ENCODE data around the gene NAT14. TPM values are rescaled to one million over a fixed set of nuclear protein-coding genes. Genes with fewer than 3 reads are reported as not detected.
"Not testable (repeated sequence)": the region's sequence is repeated elsewhere in the genome, so short reads cannot be mapped to it uniquely, and the experiment has no call there.

The NAT14 gene
- total and polyA plus RNA-seq, 5 experiments from 2014 or later: 4.1 to 10.4 (median 8.0) TPM

DNA sequence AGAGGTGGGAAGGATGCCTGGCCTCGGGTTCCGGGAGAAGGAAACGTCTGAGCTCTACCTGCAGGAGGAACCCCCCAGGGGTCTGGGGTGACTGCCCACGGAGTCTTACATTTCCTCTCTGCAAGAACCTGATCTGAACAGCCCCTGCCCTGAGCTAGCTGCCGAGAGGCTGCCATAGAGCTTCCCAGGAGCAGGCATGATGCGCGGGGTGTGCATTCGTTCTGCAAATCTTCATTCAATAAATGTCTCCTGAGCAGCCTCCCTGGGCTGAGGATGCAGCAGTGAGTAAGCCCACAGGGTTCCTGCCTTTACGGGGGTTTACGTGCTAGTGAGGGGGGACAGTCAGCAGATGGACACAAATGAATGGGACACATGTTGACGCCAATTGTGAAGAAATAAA is 40.3 kb upstream of the NAT14 start:
- Mint-ChIP-seq H3K36me3 (peaks cover 0 to 7% (median 5%) of the 10 kb centered on the region in 3 donors), H3K4me1 (peaks cover 15 to 28% (median 22%) of the 10 kb centered on the region in 4 donors), H3K4me3 (no peak overlapping the region), H3K27ac (peak overlapping the region in 1 of 10 donors; percentile 9), H3K9me3 (peaks cover 0 to 3% (median 0%) of the 10 kb centered on the region in 9 donors), H3K27me3 (peaks cover 34 to 55% (median 38%) of the 10 kb centered on the region in 5 donors)
- no peak for DNase-seq
- no peak for ATAC-seq
- POLR2A ChIA-PET: no interaction called here

DNA sequence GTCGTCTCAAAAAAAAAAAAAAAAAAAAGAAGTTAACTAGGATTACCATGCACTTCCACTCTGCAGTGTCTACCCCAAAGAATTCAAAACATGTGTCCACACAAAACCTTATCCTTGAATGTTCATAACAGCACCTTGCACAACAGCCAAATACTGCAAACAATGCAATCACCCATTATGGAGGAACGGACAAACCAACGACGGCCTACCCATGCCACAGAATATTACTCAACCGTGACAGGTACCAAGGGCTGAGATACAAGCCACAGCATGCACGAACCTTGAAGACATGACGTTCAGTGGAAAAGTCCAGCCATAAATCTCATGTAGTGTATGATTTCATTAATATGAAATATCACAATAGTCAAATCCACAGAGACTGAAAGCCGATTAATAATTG is 38.9 kb upstream of the NAT14 start:
- POLR2A ChIA-PET: interaction anchor here (0.6 to 0.7 kb wide), 3 partner anchors 210 to 275 kb away, joined by 3 to 4 read pairs (median 4); no protein-coding TSS in a partner anchor
- Mint-ChIP-seq H3K27ac (no peak overlapping the region), H3K4me1 (peaks cover 14 to 32% (median 20%) of the 10 kb centered on the region in 4 donors), H3K9me3 (peaks cover 0 to 3% (median 0%) of the 10 kb centered on the region in 9 donors), H3K4me3 (no peak overlapping the region), H3K36me3 (peaks cover 0 to 8% (median 5%) of the 10 kb centered on the region in 3 donors), H3K27me3 (peaks cover 27 to 53% (median 35%) of the 10 kb centered on the region in 5 donors)
- ATAC-seq (no peak), DNase-seq (no peak)

- Mint-ChIP-seq H3K9me3 (no peaks in the 10 kb centered on the region), H3K36me3 (peaks cover 0 to 6% (median 0%) of the 10 kb centered on the region in 3 donors), H3K4me1 (peaks cover 12 to 31% (median 16%) of the 10 kb centered on the region in 4 donors), H3K27me3 (peaks cover 21 to 47% (median 29%) of the 10 kb centered on the region in 5 donors), H3K4me3 (no peak overlapping the region), H3K27ac (no peak overlapping the region)
- DNase-seq: no peak
- POLR2A ChIA-PET: interaction anchor here (0.7 kb wide), 1 partner anchor 215 kb away, joined by 9 read pairs; no protein-coding TSS in a partner anchor
- peak; percentile 13 to 15 for ATAC-seq
These were observed 37.4 kb upstream of the NAT14 start for GRCh38 chr19:55447421-55448174.

DNA sequence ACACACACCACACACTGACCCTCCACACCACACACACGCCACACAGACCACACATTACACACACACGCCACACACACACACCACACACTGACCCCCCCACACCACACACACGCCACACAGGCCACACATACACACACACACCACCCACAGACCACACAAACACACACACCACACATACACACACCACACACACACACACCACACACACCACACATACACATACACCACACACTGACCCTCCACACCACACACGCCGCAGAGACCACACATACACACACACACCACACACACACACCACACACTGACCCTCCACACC is 36.9 kb upstream of the NAT14 start:
- ATAC-seq, H3K36me3 Mint-ChIP-seq, H3K4me3 Mint-ChIP-seq, H3K27ac Mint-ChIP-seq, DNase-seq, H3K9me3 Mint-ChIP-seq, POLR2A ChIA-PET: not testable (repeated sequence)
- Mint-ChIP-seq H3K4me1 (peaks cover 10 to 27% (median 15%) of the 10 kb centered on the region in 4 donors), H3K27me3 (peaks cover 19 to 44% (median 28%) of the 10 kb centered on the region in 5 donors)

GRCh38 chr19:55449469-55449868 is 35.5 kb upstream of the NAT14 start:
- POLR2A ChIA-PET: no interaction called here
- ATAC-seq (no peak), DNase-seq (no peak)
- Mint-ChIP-seq H3K27ac (no peak overlapping the region), H3K9me3 (peaks cover 0 to 2% (median 0%) of the 10 kb centered on the region in 9 donors), H3K36me3 (peaks cover 0 to 10% (median 0%) of the 10 kb centered on the region in 3 donors), H3K4me1 (peaks cover 14 to 25% (median 15%) of the 10 kb centered on the region in 4 donors), H3K27me3 (peaks cover 13 to 41% (median 26%) of the 10 kb centered on the region in 5 donors), H3K4me3 (no peak overlapping the region)

- Mint-ChIP-seq H3K36me3 (peaks cover 0 to 17% (median 3%) of the 10 kb centered on the region in 3 donors), H3K4me3 (peak overlapping the region; percentile 44 to 81 (median 73)), H3K27me3 (peaks cover 5 to 28% (median 21%) of the 10 kb centered on the region in 5 donors), H3K9me3 (peaks cover 0 to 2% (median 0%) of the 10 kb centered on the region in 9 donors), H3K27ac (peak overlapping the region in 3 of 10 donors; percentile 35 to 76 (median 50)), H3K4me1 (peaks cover 14 to 25% (median 18%) of the 10 kb centered on the region in 4 donors)
- ATAC-seq (peak; percentile 33 to 41), DNase-seq (peak in 2 of 10 donors; percentile 20 to 24)
- POLR2A ChIA-PET: interaction anchor here (0.7 kb wide), 2 partner anchors 25 to 347 kb away, joined by 4 read pairs; partner anchors contain the start of gene ZNF628
These were observed 33.6 kb upstream of the NAT14 start for GRCh38 chr19:55451163-55451964.

DNA sequence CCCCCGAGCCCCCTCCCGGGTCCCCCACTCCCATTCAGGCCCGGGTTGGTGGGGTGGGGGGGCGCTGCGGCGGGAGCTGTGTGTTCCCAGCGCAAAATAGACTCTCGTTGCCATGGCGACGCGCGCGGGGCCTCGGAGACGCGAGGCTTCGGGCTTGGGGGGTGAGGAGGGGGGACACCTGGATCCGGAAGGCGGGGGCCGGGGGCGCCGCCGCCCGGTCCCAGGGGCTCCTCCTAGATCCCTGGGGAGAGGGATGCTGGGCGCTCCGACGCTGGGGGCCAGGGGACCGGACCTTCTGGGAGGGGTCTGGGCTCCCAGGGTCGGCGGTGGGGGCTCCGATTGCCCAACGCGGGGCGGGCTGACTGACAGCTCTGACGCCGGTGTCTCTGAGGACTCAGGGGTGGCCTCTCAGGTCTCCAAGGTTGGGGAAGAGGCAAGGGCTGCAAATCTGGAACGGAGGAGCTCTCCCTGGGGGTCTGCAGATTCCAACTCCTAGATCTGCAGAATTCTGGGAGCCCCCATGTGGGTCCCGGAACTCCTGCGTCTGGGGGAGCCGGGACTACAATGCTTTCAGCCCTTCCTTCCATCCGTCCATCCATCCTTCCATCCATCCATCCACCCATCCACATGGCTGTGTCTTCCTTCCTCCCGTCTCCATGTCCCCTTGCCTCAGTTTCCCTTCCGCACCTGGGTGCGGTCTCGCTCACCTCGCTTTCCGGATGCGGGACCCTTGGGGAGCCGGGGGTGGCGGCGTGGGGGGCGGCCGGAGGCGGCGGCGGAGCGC is 32.8 kb upstream of the NAT14 start:
- peaks cover 14 to 25% (median 18%) of the 10 kb centered on the region in 4 donors for H3K4me1 Mint-ChIP-seq
- peaks cover 5 to 27% (median 21%) of the 10 kb centered on the region in 5 donors for H3K27me3 Mint-ChIP-seq
- ATAC-seq: peak; percentile 33 to 56
- H3K9me3 Mint-ChIP-seq: peaks cover 0 to 2% (median 0%) of the 10 kb centered on the region in 9 donors
- DNase-seq: peak in 8 of 10 donors; percentile 34 to 79 (median 48)
- POLR2A ChIA-PET: interaction anchor here (0.7 to 1.3 kb wide), 3 partner anchors 24 to 346 kb away, joined by 4 to 5 read pairs (median 4); partner anchors contain the start of genes TMEM238 and ZNF628
- peak overlapping the region in 9 of 10 donors; percentile 36 to 81 (median 75) for H3K4me3 Mint-ChIP-seq
- no peak overlapping the region for H3K27ac Mint-ChIP-seq
- H3K36me3 Mint-ChIP-seq: peaks cover 0 to 17% (median 3%) of the 10 kb centered on the region in 3 donors

- Mint-ChIP-seq H3K27me3 (peaks cover 5 to 27% (median 21%) of the 10 kb centered on the region in 5 donors), H3K4me1 (peaks cover 14 to 25% (median 18%) of the 10 kb centered on the region in 4 donors), H3K36me3 (peaks cover 0 to 17% (median 3%) of the 10 kb centered on the region in 3 donors), H3K27ac (no peak overlapping the region), H3K4me3 (peak overlapping the region in 9 of 10 donors; percentile 23 to 84 (median 68)), H3K9me3 (peaks cover 0 to 2% (median 0%) of the 10 kb centered on the region in 9 donors)
- ATAC-seq (peak; percentile 38 to 56), DNase-seq (peak in 6 of 10 donors; percentile 35 to 71 (median 38))
- POLR2A ChIA-PET: interaction anchor here (1.2 to 1.3 kb wide), 2 partner anchors 68 to 199 kb away, joined by 3 to 5 read pairs; partner anchors contain the start of gene TMEM238
These were observed 32.1 kb upstream of the NAT14 start for GRCh38 chr19:55452749-55453346.

- peak overlapping the region in 4 of 10 donors; percentile 7 to 83 (median 28) for H3K27ac Mint-ChIP-seq
- POLR2A ChIA-PET: interaction anchor here (1.2 to 1.3 kb wide), 2 partner anchors 69 to 200 kb away, joined by 3 to 5 read pairs; partner anchors contain the start of gene TMEM238
- peaks cover 14 to 25% (median 19%) of the 10 kb centered on the region in 4 donors for H3K4me1 Mint-ChIP-seq
- ATAC-seq (no peak), DNase-seq (no peak)
- peaks cover 0 to 2% (median 0%) of the 10 kb centered on the region in 9 donors for H3K9me3 Mint-ChIP-seq
- H3K4me3 Mint-ChIP-seq: peak overlapping the region; percentile 23 to 84 (median 66)
- H3K36me3 Mint-ChIP-seq: peaks cover 0 to 17% (median 3%) of the 10 kb centered on the region in 3 donors
- H3K27me3 Mint-ChIP-seq: peaks cover 5 to 27% (median 21%) of the 10 kb centered on the region in 5 donors
These were observed 31.3 kb upstream of the NAT14 start for GRCh38 chr19:55453511-55454260.

DNA sequence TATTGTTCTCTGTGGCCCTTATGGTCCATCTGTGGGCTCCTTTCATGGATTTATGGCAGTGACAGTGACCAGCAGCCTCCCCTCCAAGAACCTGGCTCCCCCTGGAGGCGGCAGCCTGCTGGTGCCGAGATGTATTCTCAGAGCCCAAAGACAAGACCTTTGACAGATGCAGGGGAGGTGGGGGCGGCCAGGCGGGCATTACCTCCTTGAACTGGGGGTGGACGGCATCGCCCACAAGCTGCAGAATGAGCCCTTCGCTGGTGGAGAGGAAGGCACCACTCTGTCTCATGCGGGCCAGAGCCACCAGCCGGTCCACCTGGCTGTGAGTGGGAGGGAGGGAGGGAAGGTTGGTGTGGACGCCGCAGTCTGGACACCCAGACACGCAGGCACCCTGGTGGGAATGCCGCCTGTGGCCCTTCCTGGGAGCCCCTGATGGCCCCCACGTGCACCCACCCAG is 30.2 kb upstream of the NAT14 start:
- DNase-seq: peak in 7 of 10 donors; percentile 35 to 74 (median 40)
- POLR2A ChIA-PET: no interaction called here
- H3K27ac Mint-ChIP-seq: no peak overlapping the region
- H3K36me3 Mint-ChIP-seq: peaks cover 0 to 16% (median 3%) of the 10 kb centered on the region in 3 donors
- peak overlapping the region in 2 of 10 donors; percentile 53 to 55 for H3K4me3 Mint-ChIP-seq
- H3K4me1 Mint-ChIP-seq: peaks cover 16 to 27% (median 20%) of the 10 kb centered on the region in 4 donors
- H3K9me3 Mint-ChIP-seq: peaks cover 0 to 2% (median 0%) of the 10 kb centered on the region in 9 donors
- peaks cover 5 to 26% (median 21%) of the 10 kb centered on the region in 5 donors for H3K27me3 Mint-ChIP-seq
- no peak for ATAC-seq
